Epithelial cell of proximal tubule (primary cell): ENCODE results near the gene PLA2G2F. TPM values are rescaled to one million over a fixed set of nuclear protein-coding genes. Genes with fewer than 3 reads are reported as not detected.

ENCODE experiments used
- DNase-seq: peaks from one replicate; pipeline ENCODE4 v3.0.0-alpha.2; 2011; ENCODE audit warnings: low read depth
- H3K4me3 ChIP-seq: 2 replicates; pipeline ENCODE4 v1.5.1; 2011; ENCODE audit warnings: low read depth, mild to moderate bottlenecking, low read length
- total RNA-seq: library from RNA; depleted of rRNA; stranded (reverse); fragments of >200 nt; gene quantifications from 2 replicates; pipeline ENCODE4 v1.2.3, GENCODE V29; 2015
- TF ChIP-seq, protein P1 (sequence below): conservative IDR thresholded peaks from 2 replicates; pipeline ENCODE4 v1.5.1; 2012; ENCODE audit warnings: low read depth, mild to moderate bottlenecking, low read length

PLA2G2F gene
- total RNA-seq, 1 donor from 2014 or later = 4.2 TPM

DNA sequence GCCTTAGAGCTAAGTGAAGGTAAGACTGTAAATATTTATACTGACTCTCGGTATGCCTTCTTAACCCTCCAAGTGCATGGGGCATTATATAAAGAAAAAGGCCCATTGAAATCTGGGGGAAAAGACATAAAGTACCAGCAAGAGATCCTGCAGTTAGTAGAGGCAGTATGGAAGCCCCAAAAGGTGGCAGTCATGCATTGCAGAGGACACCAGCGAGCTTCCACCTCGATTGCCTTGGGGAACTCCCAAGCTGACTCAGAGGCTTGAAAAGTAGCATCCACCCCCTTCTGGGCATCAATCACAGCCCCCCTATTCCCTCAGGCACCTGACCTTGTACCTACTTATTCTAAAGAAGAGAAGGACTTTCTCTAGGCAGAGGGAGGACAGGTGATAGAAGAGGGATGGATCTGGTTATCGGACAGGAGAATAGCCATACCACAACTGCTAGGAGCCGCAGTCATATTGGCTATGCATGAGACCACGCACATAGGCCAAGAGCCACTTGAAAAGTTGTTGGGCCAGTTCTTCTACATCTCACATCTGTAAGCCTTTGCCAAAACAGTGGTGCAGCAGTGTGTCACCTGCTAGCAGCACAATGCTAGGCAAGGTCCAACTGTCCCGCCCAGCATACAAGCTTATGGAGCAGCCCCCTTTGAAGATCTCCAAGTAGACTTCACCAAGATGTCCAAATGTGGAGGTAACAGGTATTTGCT is 19.4 kb downstream of the PLA2G2F start:
- DNase-seq = no peak
- TF ChIP-seq, protein P1, sequence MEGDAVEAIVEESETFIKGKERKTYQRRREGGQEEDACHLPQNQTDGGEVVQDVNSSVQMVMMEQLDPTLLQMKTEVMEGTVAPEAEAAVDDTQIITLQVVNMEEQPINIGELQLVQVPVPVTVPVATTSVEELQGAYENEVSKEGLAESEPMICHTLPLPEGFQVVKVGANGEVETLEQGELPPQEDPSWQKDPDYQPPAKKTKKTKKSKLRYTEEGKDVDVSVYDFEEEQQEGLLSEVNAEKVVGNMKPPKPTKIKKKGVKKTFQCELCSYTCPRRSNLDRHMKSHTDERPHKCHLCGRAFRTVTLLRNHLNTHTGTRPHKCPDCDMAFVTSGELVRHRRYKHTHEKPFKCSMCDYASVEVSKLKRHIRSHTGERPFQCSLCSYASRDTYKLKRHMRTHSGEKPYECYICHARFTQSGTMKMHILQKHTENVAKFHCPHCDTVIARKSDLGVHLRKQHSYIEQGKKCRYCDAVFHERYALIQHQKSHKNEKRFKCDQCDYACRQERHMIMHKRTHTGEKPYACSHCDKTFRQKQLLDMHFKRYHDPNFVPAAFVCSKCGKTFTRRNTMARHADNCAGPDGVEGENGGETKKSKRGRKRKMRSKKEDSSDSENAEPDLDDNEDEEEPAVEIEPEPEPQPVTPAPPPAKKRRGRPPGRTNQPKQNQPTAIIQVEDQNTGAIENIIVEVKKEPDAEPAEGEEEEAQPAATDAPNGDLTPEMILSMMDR = peak; percentile 4
- no peak overlapping the region for H3K4me3 ChIP-seq

- DNase-seq = peak; percentile 27
- TF ChIP-seq, protein P1 = no peak
- H3K4me3 ChIP-seq = no peak overlapping the region
Measured at GRCh38 chr1:20160034-20160433, 20.9 kb downstream of the PLA2G2F start.

DNA sequence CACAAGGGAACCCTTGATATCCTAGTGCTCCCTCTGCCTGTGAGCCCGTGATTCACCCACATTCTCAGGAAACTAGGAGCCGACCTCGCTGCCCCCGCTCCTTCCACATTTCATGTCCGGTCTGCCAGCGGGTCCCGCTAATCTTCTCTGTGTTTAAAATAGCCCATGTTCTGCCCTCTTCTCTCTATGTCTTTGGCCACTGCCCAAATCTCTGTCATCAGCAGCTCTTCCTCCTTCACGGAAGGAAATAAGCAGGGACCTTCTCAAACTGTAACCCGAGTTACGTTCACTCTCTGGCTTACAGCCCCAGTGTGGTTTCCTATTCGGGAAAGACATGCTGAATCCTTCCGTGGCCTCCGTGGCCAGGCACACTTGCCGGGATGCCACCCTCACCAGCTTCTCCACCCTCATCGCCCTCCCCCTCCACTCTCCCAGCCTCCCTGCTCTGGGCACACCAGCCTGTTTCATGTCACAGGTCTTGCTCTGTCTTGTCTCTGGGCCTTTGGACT is 25.6 kb downstream of the PLA2G2F start:
- TF ChIP-seq, protein P1 = no peak
- DNase-seq = no peak

DNA sequence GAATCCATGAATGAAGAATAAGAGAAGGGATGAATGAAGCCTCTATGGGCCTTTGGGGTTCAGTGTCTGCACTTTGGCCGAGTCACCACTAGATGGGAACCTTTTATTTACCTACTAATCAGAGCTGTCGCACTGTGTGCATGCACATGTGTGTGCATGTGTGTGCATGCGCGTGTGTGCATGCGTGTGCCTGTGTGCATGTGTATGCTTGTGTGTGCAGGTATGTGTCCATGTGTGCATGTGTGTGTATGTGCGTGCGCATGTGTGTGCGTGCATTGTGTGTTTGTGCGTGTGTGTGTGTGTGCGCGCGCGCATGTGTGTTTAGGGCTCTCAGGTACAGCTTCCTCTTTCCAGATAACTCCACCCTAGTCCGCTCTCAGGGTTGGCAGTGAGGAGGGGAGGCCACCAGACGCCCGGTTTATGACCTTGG is 26.4 kb downstream of the PLA2G2F start:
- TF ChIP-seq, protein P1 = peak; percentile 51
- DNase-seq = no peak
- H3K4me3 ChIP-seq = no peak overlapping the region

More for the DNA sequence above, 25.6 kb downstream of the PLA2G2F start:
- no peak overlapping the region for H3K4me3 ChIP-seq

DNA sequence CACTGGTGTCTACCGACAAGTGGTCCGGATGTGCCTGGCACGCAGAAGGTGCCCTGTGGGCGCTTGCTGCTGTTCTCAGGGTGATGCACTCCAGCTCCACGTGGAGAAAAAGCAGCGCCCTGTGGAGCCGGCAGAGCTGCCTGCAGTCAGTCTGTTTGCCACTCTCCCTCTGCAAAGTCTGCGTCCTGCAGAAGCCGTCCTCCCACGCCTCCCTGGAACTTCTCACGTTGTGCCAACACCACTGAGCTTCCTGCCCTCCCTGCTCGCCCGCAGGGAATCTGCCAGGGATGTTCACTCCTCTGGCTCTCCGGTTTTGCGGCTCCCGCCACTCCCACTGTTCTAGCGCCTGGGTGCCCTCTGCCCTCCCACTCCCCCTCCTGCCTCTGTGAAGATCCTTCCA is 26.9 kb downstream of the PLA2G2F start:
- DNase-seq = no peak
- H3K4me3 ChIP-seq = no peak overlapping the region
- TF ChIP-seq, protein P1 = no peak

- DNase-seq = no peak
- TF ChIP-seq, protein P1 = no peak
- no peak overlapping the region for H3K4me3 ChIP-seq
Measured at GRCh38 chr1:20167126-20167525, 28.0 kb downstream of the PLA2G2F start.
